GM21447 (cell line): ENCODE measurements around the gene NKAIN1.
"Not testable (repeated sequence)": the region's sequence is repeated elsewhere in the genome, so short reads cannot be mapped to it uniquely, and the experiment has no call there.

ENCODE experiments used
- ATAC-seq: cut with Tn5 transposase; IDR thresholded peaks from one replicate; pipeline ENCODE4 v1.9.1; 2021; ENCODE audit not compliant: unreplicated experiment

Gene NKAIN1

GRCh38 chr1:31154632-31155215 lies 85.0 kb downstream of the NKAIN1 start:
- peak; percentile 32 for ATAC-seq

DNA sequence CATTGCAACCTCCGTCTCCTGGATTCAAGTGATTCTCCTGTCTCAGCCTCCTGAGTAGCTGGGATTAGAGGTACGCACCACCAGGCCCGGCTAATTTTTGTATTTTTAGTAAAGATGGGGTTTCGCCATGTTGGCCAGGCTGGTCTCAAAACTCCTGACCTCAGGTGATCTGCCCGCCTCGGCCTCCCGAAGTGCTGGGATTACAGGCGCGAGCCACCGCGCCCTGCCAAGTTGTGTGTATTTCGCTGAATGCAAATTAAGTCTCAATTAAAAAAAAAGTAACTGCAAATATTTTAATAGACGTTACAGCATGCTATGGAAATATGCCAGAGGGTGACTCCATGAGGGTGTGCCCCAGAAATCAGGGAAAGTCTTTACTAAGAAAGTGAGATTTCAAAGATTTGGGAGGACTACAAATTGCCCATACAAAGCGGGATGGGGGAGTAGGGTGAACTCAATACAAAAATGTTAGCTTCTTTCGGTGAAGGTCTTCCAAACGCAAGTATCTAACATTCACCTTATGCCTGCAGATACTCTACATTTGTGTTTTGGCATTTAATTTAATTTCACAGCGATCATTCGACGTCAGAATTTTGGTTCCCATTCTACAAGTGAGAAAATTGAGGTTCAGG lies 85.6 kb downstream of the NKAIN1 start:
- no peak for ATAC-seq

- no peak for ATAC-seq
Observed at GRCh38 chr1:31153423-31153822, 86.3 kb downstream of the NKAIN1 start.

GRCh38 chr1:31152181-31152795 lies 87.4 kb downstream of the NKAIN1 start:
- ATAC-seq, result no peak

GRCh38 chr1:31151402-31151801 lies 88.3 kb downstream of the NKAIN1 start:
- ATAC-seq, result no peak

DNA sequence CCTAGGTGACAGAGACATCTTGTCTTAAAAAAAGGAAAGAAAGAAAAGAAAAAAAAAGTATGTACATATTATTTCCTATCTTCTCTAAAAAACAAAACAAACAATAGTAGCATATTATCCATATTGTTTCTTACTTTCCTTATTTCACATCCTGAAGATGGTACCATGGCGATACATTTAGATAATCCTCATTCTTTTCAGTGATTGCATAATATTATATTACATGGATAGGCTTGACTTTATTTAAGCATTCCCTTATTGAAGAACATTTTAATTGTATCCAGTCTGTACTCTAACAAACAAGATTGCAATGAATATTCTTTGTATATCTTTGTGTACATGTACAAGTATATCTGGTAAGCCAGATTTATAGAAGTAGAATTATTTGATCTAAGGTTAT lies 91.3 kb downstream of the NKAIN1 start:
- ATAC-seq, result no peak

GRCh38 chr1:31145648-31146047 lies 94.0 kb downstream of the NKAIN1 start:
- no peak for ATAC-seq

- no peak for ATAC-seq
Observed at GRCh38 chr1:31144442-31144841, 95.2 kb downstream of the NKAIN1 start.

DNA sequence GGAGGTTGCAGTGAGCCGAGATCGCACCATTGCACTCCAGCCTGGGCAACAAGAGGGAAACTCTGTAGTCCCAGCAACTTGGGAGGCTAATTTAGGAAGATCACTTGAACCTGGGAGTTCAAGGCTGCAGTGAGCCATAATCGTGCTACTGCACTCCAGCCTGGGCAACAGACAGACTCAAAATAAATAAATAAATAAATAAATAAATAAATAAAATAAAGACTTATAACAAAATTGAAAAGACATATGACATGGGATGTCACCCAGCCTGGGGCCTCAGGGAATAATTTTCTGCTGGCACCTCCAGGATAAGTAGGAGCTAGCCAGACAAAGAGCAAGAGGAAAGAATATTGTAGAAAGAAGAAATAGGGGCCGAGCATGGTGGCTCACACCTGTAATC lies 96.2 kb downstream of the NKAIN1 start:
- ATAC-seq, result no peak

- no peak for ATAC-seq
Observed at GRCh38 chr1:31142406-31142805, 97.3 kb downstream of the NKAIN1 start.

- ATAC-seq, result no peak
Observed at GRCh38 chr1:31140299-31140698, 99.4 kb downstream of the NKAIN1 start.

GRCh38 chr1:31138797-31139521 lies 100.7 kb downstream of the NKAIN1 start:
- not testable (repeated sequence) for ATAC-seq

GRCh38 chr1:31137873-31138272 lies 101.8 kb downstream of the NKAIN1 start:
- not testable (repeated sequence) for ATAC-seq

- ATAC-seq, result no peak
Observed at GRCh38 chr1:31135973-31136600, 103.6 kb downstream of the NKAIN1 start.

DNA sequence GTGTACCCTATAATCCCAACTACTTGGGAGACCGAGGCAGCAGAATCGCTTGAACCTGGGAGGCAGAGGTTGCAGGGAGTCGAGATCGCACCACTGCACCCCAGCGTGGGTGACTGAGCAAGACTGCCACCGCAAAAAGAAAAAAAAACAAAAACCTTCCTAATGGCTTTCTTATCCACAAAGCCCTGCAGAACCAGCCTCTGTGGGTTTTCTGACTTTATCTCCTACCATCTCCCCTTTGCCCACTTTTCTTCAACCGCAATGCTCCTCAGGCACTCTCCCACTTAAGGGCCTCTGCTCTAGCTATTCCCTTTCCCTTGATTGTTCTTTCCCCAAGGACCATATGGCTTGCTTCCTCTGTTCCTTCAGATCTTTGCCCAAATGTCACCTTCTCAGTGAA lies 106.3 kb downstream of the NKAIN1 start:
- ATAC-seq, result no peak
